Neutrophil (primary cell): ENCODE data around the gene ACAA1.

Experiments
- H3K27ac ChIP-seq: fragments of 200-600 bp; sonication (generic); 2 replicates; pipeline ENCODE4 v1.5.1; 2016; ENCODE audit warnings: mild to moderate bottlenecking, moderate library complexity
- H3K27me3 ChIP-seq: fragments of 200-600 bp; sonication (generic); 2 replicates; pipeline ENCODE4 v1.6.0; 2016; ENCODE audit warnings: mild to moderate bottlenecking
- H3K36me3 ChIP-seq: fragments of 200-600 bp; sonication (generic); 2 replicates; pipeline ENCODE4 v1.5.1; 2017
- H3K4me1 ChIP-seq, 2 experiments: fragments of 200-600 bp in 1 of 2; sonication (generic) in 1 of 2; 1 replicate in 1 of 2; 2 replicates in 1 of 2; pipeline versions ENCODE4 v1.5.1 to v1.6.1; 2013 to 2016; ENCODE audit warnings: low read depth in 1 of 2, low read length in 1 of 2, mild to moderate bottlenecking in 1 of 2, moderate library complexity in 1 of 2; ENCODE audit not compliant: control insufficient read depth in 1 of 2, insufficient read depth in 1 of 2
- H3K4me3 ChIP-seq, 2 experiments: fragments of 200-600 bp in 1 of 2; sonication (generic) in 1 of 2; 1 replicate in 1 of 2; 2 replicates in 1 of 2; pipeline ENCODE4 v1.5.1; 2013 to 2016; ENCODE audit warnings: low read depth in 1 of 2, low read length in 1 of 2, mild to moderate bottlenecking in 1 of 2, moderate library complexity in 1 of 2
- H3K9me3 ChIP-seq: fragments of 200-600 bp; sonication (generic); 2 replicates; pipeline ENCODE4 v1.5.1; 2016
- TF ChIP-seq, protein P1 (sequence below): fragments of 200-600 bp; sonication (generic); IDR thresholded peaks from 2 replicates; pipeline ENCODE4 v1.5.1; 2016; ENCODE audit warnings: antibody characterized with exemption

The ACAA1 gene

GRCh38 chr3:38119248-38119544, 17.7 kb downstream of the ACAA1 start:
- TF ChIP-seq, protein P1, sequence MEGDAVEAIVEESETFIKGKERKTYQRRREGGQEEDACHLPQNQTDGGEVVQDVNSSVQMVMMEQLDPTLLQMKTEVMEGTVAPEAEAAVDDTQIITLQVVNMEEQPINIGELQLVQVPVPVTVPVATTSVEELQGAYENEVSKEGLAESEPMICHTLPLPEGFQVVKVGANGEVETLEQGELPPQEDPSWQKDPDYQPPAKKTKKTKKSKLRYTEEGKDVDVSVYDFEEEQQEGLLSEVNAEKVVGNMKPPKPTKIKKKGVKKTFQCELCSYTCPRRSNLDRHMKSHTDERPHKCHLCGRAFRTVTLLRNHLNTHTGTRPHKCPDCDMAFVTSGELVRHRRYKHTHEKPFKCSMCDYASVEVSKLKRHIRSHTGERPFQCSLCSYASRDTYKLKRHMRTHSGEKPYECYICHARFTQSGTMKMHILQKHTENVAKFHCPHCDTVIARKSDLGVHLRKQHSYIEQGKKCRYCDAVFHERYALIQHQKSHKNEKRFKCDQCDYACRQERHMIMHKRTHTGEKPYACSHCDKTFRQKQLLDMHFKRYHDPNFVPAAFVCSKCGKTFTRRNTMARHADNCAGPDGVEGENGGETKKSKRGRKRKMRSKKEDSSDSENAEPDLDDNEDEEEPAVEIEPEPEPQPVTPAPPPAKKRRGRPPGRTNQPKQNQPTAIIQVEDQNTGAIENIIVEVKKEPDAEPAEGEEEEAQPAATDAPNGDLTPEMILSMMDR, result no peak
- peaks cover 3 to 4% of the 10 kb centered on the region in 2 experiments for H3K4me1 ChIP-seq
- no peak overlapping the region for H3K4me3 ChIP-seq
- H3K27ac ChIP-seq, result peak overlapping the region; percentile 25
- H3K9me3 ChIP-seq, result no peaks in the 10 kb centered on the region
- no peaks in the 10 kb centered on the region for H3K27me3 ChIP-seq
- peaks cover 85% of the 10 kb centered on the region for H3K36me3 ChIP-seq

- TF ChIP-seq, protein P1, result no peak
- Histone ChIP-seq H3K4me1 (peaks cover 3 to 4% of the 10 kb centered on the region in 2 experiments), H3K27me3 (no peaks in the 10 kb centered on the region), H3K4me3 (no peak overlapping the region), H3K36me3 (peaks cover 80% of the 10 kb centered on the region), H3K9me3 (no peaks in the 10 kb centered on the region), H3K27ac (peak overlapping the region; percentile 43)
Observed at GRCh38 chr3:38118421-38119247, 18.3 kb downstream of the ACAA1 start.

GRCh38 chr3:38117748-38118420, 19.0 kb downstream of the ACAA1 start:
- TF ChIP-seq, protein P1, result peak; percentile 68
- Histone ChIP-seq H3K4me1 (peaks cover 3 to 4% of the 10 kb centered on the region in 2 experiments), H3K9me3 (no peaks in the 10 kb centered on the region), H3K27ac (peak overlapping the region; percentile 43), H3K4me3 (no peak overlapping the region), H3K27me3 (no peaks in the 10 kb centered on the region), H3K36me3 (peaks cover 72% of the 10 kb centered on the region)

DNA sequence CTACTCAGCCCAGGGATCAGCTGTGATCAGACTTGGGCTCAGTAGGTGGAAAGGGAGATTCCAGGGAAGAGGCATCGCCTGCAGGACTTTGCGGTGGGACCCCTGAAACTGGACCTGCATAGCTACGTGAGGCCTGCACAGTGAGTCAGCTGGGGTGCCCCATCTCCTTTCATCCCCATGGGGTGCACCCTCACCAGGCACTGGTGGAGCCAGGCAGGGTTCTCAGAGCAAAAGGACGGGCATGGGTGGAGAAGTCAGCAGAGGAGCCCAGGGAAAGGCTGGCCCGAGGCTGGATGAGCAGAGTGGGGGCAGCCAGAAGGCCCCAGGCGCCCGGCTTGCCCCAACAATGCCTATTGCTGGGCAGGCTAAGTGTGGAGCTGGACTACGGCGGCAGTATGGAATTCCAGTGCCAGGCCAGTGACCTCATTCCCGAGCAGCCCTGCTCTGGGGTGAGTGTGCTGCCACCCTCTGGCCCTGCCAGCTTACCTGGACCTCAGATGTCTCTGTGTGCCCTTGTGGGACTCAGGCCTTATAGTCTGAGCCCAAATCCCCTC, 19.7 kb downstream of the ACAA1 start:
- Histone ChIP-seq H3K9me3 (no peaks in the 10 kb centered on the region), H3K27me3 (no peaks in the 10 kb centered on the region), H3K4me3 (no peak overlapping the region), H3K36me3 (peaks cover 66% of the 10 kb centered on the region), H3K27ac (peak overlapping the region; percentile 18), H3K4me1 (peaks cover 4 to 5% of the 10 kb centered on the region in 2 experiments)
- TF ChIP-seq, protein P1, result no peak

GRCh38 chr3:38116471-38117162, 20.3 kb downstream of the ACAA1 start:
- Histone ChIP-seq H3K9me3 (no peaks in the 10 kb centered on the region), H3K4me1 (peaks cover 10 to 11% of the 10 kb centered on the region in 2 experiments), H3K27ac (no peak overlapping the region), H3K27me3 (no peaks in the 10 kb centered on the region), H3K36me3 (peaks cover 60% of the 10 kb centered on the region), H3K4me3 (no peak overlapping the region)
- TF ChIP-seq, protein P1, result no peak
